ENCODE results near the gene KLHDC7A.

DNA sequence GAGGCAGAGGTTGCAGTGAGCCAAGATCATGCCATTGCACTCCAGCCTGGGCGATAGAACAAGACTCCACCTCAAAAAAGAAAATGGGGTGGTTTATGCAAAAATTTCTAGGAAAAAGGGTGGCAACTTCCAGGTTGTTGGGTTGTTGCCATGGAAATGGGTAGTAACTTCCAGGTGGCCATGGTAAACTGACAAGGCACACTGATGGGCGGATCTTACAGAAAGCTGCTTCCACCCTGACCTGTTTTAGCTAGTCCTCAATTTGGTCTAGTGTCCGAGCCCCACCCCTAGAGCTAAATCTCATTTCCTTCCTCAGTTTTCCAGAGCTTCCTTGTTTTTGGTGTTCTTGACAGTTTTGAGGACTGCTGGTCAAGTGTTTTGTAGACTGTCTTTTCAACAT lies 13.6 kb downstream of the KLHDC7A start:
- TF ChIP-seq CTCF (IDR thresholded peaks at IDR 0.05) (no peak), EZH2phosphoT487 (IDR thresholded peaks at IDR 0.05) (no peak), EZH2 (IDR thresholded peaks at IDR 0.05) (no peak)
